ENCODE results near the gene ARHGEF17. TPM values are rescaled to one million over a fixed set of nuclear protein-coding genes. Genes with fewer than 3 reads are reported as not detected.

The ARHGEF17 gene
- total RNA-seq, 3 donors from 2014 or later = 7.6 to 75.8 (median 13.6) TPM

DNA sequence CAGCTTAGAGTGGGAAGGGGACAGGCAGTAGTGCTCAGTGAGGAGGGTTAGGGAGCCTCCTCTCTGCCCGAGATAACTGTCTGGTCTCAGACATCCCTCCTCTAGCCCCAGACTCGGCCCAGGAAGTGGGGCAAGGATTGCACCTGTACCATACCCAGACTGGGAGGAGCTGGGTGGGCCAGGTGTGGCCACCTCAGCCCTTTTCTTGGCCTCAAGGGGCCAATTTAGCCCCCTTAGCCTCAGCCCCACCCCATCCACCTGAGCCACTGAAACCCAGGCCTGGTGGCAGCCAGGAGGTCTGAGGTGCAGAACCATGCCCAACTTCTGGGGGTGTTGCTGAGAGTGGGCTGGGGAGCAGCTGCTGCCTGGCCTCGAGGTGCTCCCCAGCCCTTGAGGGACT, 74.7 kb downstream of the ARHGEF17 start:
- no peak overlapping the region for H3K4me3 ChIP-seq
- no peaks in the 10 kb centered on the region for H3K36me3 ChIP-seq (ENCODE audit: low read depth)
- ATAC-seq = no peak
- no peak for DNase-seq
- intact Hi-C loops (cut with DNase I, micrococcal nuclease) = no loop called here
- no peaks in the 10 kb centered on the region for H3K9me3 ChIP-seq
- TF ChIP-seq, protein P1, sequence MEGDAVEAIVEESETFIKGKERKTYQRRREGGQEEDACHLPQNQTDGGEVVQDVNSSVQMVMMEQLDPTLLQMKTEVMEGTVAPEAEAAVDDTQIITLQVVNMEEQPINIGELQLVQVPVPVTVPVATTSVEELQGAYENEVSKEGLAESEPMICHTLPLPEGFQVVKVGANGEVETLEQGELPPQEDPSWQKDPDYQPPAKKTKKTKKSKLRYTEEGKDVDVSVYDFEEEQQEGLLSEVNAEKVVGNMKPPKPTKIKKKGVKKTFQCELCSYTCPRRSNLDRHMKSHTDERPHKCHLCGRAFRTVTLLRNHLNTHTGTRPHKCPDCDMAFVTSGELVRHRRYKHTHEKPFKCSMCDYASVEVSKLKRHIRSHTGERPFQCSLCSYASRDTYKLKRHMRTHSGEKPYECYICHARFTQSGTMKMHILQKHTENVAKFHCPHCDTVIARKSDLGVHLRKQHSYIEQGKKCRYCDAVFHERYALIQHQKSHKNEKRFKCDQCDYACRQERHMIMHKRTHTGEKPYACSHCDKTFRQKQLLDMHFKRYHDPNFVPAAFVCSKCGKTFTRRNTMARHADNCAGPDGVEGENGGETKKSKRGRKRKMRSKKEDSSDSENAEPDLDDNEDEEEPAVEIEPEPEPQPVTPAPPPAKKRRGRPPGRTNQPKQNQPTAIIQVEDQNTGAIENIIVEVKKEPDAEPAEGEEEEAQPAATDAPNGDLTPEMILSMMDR (IDR thresholded peaks at IDR 0.05) = no peak
- peaks cover 11% of the 10 kb centered on the region for H3K4me1 ChIP-seq (ENCODE audit: low read depth)

- H3K36me3 ChIP-seq (ENCODE audit: low read depth) = no peaks in the 10 kb centered on the region
- H3K4me3 ChIP-seq = no peak overlapping the region
- H3K9me3 ChIP-seq = no peaks in the 10 kb centered on the region
- peaks cover 11% of the 10 kb centered on the region for H3K4me1 ChIP-seq (ENCODE audit: low read depth)
- DNase-seq = peak in 1 of 3 donors; percentile 49
- TF ChIP-seq, protein P1 (IDR thresholded peaks at IDR 0.05) = no peak
- ATAC-seq = peak; percentile 59
- intact Hi-C loops (cut with DNase I, micrococcal nuclease) = no loop called here
Observed at GRCh38 chr11:73383249-73384124, 75.4 kb downstream of the ARHGEF17 start.

GRCh38 chr11:73384125-73384441, 76.0 kb downstream of the ARHGEF17 start:
- no peaks in the 10 kb centered on the region for H3K9me3 ChIP-seq
- TF ChIP-seq, protein P1 (IDR thresholded peaks at IDR 0.05) = no peak
- H3K4me3 ChIP-seq = no peak overlapping the region
- peak in 1 of 3 donors; percentile 42 for DNase-seq
- ATAC-seq = no peak
- peaks cover 11% of the 10 kb centered on the region for H3K4me1 ChIP-seq (ENCODE audit: low read depth)
- no peaks in the 10 kb centered on the region for H3K36me3 ChIP-seq (ENCODE audit: low read depth)
- intact Hi-C loops (cut with DNase I, micrococcal nuclease) = no loop called here

DNA sequence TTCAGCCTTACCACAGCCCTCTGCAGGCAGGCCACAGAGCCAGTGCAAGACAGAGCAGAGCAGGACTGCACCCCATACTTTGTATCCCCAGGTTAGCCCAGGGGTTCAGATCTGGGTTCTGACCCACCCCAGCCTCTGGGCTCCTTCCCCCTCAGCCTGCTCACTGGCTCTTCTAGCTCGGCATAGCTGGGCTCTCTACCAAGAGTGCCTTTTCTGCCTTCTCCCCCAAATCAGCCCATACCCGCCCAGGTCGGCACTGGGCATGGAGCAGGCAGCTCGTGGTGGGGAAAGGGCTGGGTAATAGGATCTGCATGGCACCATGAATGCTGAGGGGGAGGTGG, 76.4 kb downstream of the ARHGEF17 start:
- intact Hi-C loops (cut with DNase I, micrococcal nuclease) = no loop called here
- ATAC-seq (no peak), DNase-seq (peak in 1 of 3 donors; percentile 46)
- TF ChIP-seq, protein P1 (IDR thresholded peaks at IDR 0.05) = no peak
- no peaks in the 10 kb centered on the region for H3K9me3 ChIP-seq
- H3K4me1 ChIP-seq (ENCODE audit: low read depth) = peaks cover 11% of the 10 kb centered on the region
- H3K36me3 ChIP-seq (ENCODE audit: low read depth) = no peaks in the 10 kb centered on the region
- H3K4me3 ChIP-seq = no peak overlapping the region

DNA sequence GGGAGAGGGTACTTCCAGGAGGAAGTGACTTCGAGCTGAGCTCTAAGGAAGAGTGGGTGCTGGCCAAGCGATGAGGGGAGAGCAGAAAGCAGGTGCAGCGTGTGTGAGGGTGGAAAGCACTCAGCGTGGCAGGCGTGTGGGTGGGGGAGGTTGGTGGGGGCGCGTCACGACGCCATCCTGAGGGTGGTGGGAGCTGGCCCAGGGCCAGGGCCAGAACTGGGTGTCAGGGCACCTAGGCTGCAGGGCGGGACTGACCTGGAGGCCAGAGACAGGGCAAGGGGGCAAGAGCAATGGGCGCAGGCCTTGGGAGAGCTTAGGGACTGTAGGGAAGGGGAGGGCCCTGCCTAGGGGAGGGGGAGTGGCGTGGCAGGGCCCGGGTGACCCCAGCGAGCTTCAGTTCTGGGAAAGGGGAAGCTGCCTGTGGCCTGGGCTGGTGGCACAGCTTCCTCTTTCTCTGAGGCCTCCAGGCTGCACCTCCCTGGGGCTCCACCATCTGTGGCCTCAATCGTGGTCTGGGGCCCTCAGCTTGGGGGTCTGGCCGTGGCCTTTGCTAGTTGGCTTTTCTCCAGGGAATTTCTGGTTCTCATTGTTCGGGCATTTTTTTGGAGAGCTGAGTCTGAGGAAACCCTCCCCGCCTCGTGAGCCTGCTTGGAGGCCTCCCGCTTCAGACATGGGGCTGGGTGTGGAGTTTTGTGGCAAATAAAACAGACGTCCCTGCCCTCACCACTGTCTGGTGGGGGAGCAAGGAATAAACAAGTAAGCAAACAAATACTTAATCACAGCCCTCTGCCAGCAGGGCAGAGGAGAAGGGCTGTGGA, 77.0 kb downstream of the ARHGEF17 start:
- intact Hi-C loops (cut with DNase I, micrococcal nuclease) = no loop called here
- Histone ChIP-seq H3K9me3 (no peaks in the 10 kb centered on the region), H3K4me1 (ENCODE audit: low read depth) (peaks cover 11% of the 10 kb centered on the region), H3K4me3 (no peak overlapping the region), H3K36me3 (ENCODE audit: low read depth) (no peaks in the 10 kb centered on the region)
- TF ChIP-seq, protein P1 (IDR thresholded peaks at IDR 0.05) = no peak
- ATAC-seq (peak; percentile 63), DNase-seq (peak; percentile 42 to 85 (median 60))
